BLaER1 (cell line): ENCODE measurements around the gene HNMT.

ENCODE experiments used
- H3K27ac ChIP-seq: shearing (Covaris generic); formaldehyde crosslinking; 2 replicates; pipeline ENCODE4 v1.8.1; 2022
- H3K27me3 ChIP-seq: shearing (Covaris generic); formaldehyde crosslinking; 2 replicates; pipeline ENCODE4 v1.8.1; 2022
- H3K36me3 ChIP-seq: shearing (Covaris generic); formaldehyde crosslinking; 2 replicates; pipeline ENCODE4 v1.8.1; 2022
- H3K4me1 ChIP-seq: shearing (Covaris generic); formaldehyde crosslinking; 2 replicates; pipeline ENCODE4 v1.8.1; 2022
- H3K4me2 ChIP-seq: shearing (Covaris generic); formaldehyde crosslinking; 2 replicates; pipeline ENCODE4 v1.8.1; 2022
- H3K4me3 ChIP-seq: shearing (Covaris generic); formaldehyde crosslinking; 2 replicates; pipeline ENCODE4 v1.8.1; 2022
- H3K9ac ChIP-seq: shearing (Covaris generic); formaldehyde crosslinking; 2 replicates; pipeline ENCODE4 v1.8.1; 2022
- H3K9me3 ChIP-seq: shearing (Covaris generic); formaldehyde crosslinking; 2 replicates; pipeline ENCODE4 v1.8.1; 2022
- H4K20me1 ChIP-seq: shearing (Covaris generic); formaldehyde crosslinking; 2 replicates; pipeline ENCODE4 v1.8.1; 2022
- Cebpa-rat ChIP-seq: shearing (Covaris generic); IDR thresholded peaks from 2 replicates; pipeline ENCODE4 v1.8.1; 2022

HNMT gene

DNA sequence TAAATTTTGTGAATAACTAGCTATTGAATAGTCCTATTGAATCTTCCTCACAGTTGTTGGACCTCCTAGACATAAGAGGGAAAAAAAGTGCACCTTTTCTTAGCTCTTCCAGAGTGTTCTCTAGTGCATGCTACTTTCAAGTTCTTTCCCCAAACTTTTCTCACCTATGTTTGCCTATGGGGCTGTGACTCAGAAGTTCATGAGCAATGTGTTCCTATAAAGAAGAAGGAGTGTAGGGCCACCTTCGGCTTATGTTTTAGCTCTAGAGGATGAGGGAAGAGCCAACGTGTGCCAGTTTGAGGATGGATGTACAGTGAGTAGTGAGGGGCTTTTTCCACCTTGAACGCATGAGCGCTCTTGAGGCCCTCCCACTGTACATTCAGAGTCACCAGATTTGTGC is 27.0 kb upstream of the HNMT start:
- H3K4me1 ChIP-seq, result no peaks in the 10 kb centered on the region
- no peaks in the 10 kb centered on the region for H3K36me3 ChIP-seq

DNA sequence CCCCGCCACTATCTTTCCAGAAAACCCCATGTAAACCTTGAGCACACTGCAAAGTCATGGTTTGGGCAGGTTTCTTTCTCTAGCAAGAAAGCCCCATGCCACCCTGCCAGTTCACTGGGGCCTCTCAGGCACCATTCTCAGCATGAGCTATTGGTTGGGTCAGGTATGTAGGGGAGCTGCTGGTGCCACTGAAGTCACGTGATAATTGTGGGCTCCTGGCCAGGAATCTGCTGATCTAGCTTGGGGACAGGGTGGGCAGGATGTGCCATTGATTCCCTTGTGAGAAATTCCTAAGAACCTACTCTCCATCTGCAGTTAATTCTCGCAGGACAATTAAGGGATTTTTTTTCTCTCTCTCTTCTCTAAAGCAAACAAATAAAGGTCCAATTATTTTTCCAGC is 26.5 kb upstream of the HNMT start:
- H3K9ac ChIP-seq, result no peak overlapping the region
- no peaks in the 10 kb centered on the region for H3K9me3 ChIP-seq
- no peaks in the 10 kb centered on the region for H3K36me3 ChIP-seq
- H4K20me1 ChIP-seq, result no peaks in the 10 kb centered on the region
- H3K4me2 ChIP-seq, result no peak overlapping the region
- H3K27me3 ChIP-seq, result no peaks in the 10 kb centered on the region
- H3K4me3 ChIP-seq, result no peak overlapping the region
- no peak for TF ChIP-seq Cebpa-rat
- no peak overlapping the region for H3K27ac ChIP-seq
- no peaks in the 10 kb centered on the region for H3K4me1 ChIP-seq

More for the DNA sequence above, 27.0 kb upstream of the HNMT start:
- Histone ChIP-seq H3K4me2 (no peak overlapping the region), H4K20me1 (no peaks in the 10 kb centered on the region), H3K9me3 (no peaks in the 10 kb centered on the region), H3K4me3 (no peak overlapping the region), H3K9ac (no peak overlapping the region), H3K27ac (no peak overlapping the region), H3K27me3 (no peaks in the 10 kb centered on the region)
- no peak for TF ChIP-seq Cebpa-rat

DNA sequence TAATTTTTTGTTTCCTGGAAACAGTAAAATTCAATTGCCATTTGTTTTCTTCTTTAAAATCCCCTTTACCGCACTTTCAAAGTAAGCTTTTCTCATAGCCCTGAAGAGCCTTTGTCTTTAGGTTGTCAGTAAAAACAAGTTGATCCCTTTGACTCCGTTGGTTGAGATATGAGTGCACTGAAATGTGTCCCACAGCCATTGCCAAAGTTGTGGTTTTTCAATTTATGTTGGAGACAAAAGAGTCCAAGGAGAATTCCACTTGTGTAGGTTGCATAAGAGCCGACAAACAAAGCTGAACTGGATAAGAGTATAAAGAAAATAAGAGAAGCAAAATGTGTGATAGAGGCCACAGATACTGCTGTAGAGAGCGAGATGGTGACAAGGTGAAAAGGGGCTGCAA is 26.1 kb upstream of the HNMT start:
- TF ChIP-seq Cebpa-rat, result no peak

DNA sequence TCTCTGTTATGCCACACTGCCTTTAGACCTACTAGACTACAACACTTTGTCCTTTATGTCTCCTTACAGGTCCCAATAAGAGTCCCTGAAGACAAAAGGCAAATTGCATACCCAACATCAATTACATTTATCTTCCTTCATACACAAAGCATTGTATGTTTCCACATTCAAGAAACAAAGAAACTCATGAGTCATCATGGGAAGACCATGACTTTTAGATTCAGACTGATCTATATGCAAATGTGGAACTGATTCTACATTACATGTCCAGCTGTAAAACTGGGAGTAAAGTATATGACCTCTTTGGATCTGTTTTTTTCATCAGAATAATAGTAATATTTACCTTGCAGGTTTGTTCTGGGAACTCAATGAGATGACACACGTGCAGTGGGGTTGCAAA is 25.2 kb upstream of the HNMT start:
- H3K4me1 ChIP-seq, result no peaks in the 10 kb centered on the region
- H4K20me1 ChIP-seq, result no peaks in the 10 kb centered on the region
- H3K4me2 ChIP-seq, result no peak overlapping the region
- TF ChIP-seq Cebpa-rat, result no peak
- no peaks in the 10 kb centered on the region for H3K27me3 ChIP-seq
- H3K36me3 ChIP-seq, result no peaks in the 10 kb centered on the region
- H3K9ac ChIP-seq, result no peak overlapping the region
- no peak overlapping the region for H3K4me3 ChIP-seq
- H3K27ac ChIP-seq, result no peak overlapping the region
- H3K9me3 ChIP-seq, result no peaks in the 10 kb centered on the region

More for the DNA sequence above, 26.1 kb upstream of the HNMT start:
- Histone ChIP-seq H3K36me3 (no peaks in the 10 kb centered on the region), H3K4me1 (no peaks in the 10 kb centered on the region), H3K27ac (no peak overlapping the region), H4K20me1 (no peaks in the 10 kb centered on the region), H3K4me2 (no peak overlapping the region), H3K4me3 (no peak overlapping the region), H3K27me3 (no peaks in the 10 kb centered on the region), H3K9ac (no peak overlapping the region), H3K9me3 (no peaks in the 10 kb centered on the region)

DNA sequence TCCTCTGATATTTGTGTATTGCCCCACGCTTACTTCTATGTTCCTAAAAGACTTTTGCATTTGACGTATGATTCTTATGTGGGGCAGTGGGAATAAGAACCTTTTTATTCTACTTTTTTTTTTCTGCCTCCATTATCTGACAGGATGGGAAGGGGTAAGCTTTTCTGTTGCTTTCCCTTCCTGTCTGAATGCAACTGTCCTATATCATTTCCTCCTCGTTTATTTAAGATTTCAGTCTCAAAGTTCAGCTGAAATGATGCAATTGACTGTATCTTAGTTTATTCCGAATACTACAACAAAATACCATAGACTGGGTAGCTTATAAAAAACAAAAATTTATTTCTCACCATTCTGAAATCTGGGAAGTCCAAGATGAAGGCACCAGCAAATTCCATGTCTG is 24.1 kb upstream of the HNMT start:
- Histone ChIP-seq H3K27me3 (no peaks in the 10 kb centered on the region), H3K4me1 (no peaks in the 10 kb centered on the region), H3K36me3 (no peaks in the 10 kb centered on the region), H3K9ac (no peak overlapping the region), H3K27ac (no peak overlapping the region), H3K4me2 (no peak overlapping the region), H4K20me1 (no peaks in the 10 kb centered on the region), H3K4me3 (no peak overlapping the region), H3K9me3 (no peaks in the 10 kb centered on the region)
- TF ChIP-seq Cebpa-rat, result no peak

DNA sequence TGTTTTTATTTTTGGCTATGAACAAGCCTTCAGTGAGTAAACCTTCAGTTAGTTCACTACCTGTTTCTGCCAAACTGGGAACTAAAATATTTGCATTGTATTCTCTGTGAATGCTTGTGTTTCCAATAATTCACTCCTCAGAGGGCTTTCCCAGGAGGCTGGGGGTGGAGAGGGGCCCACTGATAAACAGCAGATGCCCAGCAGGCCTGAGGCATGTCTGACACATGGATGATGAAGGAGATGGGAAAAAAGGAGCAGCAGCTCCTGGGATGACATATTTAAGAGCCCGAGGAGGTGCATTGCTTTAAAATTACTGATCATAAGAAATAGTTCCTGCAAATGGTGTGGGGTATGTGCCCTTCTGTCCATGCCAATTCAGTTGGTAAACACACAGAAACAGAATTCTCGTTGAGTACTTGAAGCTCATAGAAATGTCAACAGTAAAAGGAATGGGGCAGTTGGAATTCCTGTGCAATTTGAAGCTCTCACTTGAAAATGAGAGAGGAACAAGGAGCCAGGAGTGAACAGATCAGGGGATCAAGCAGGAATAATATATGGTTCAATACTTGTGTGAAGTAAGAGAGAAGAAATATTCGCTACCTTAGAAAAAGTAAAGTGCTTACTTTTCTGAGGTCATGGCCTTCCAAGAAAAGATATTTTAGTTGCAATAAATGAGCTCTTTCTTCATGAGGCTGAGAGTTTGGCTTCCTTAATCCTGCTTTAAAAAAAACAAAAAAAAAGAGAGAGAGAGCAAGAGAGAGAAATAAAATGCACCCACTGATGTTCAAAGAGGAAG is 22.0 kb upstream of the HNMT start:
- H3K27me3 ChIP-seq, result no peaks in the 10 kb centered on the region
- no peaks in the 10 kb centered on the region for H3K9me3 ChIP-seq

DNA sequence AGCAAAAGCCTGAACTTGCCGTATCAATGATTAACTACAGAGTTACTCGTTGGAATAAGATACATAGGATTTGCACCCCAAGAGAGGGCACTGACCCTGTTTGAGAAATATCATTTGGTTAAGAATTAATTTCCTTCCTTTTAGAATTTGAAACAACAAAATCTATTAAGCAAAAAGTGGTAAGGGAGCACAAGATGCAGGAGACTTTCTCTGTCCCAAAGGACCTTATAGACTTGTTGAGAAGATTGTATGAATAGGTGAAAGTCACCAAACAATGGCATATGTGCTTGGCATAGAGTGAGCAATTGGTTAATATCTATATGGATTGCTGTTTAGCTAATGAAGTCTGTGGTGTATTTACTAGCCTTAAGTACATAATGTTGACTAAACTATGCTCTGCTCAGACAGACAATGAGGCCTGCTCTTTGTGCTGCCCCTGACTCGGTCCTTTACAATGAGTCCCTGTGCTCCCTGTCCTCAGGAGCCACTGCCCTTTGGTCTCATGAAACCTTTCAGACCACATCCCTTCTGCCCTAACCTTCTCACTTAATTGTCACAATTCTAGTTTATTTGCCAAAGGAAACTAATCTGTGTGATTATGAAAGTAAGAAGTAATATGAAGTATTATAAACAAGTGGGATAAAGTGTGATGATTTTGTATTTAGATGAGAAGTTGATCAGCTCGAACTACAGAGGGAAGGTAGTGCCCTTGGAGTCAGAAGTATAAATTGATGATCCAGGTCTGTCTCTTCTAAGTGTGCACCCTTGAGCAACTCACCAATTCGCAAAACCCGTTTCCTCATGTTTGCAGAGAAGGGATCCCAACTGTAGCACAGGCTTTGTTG is 21.2 kb upstream of the HNMT start:
- no peak for TF ChIP-seq Cebpa-rat
- Histone ChIP-seq H3K4me2 (no peak overlapping the region), H3K27me3 (no peaks in the 10 kb centered on the region), H3K9ac (no peak overlapping the region), H3K4me3 (no peak overlapping the region), H3K27ac (no peak overlapping the region), H3K4me1 (no peaks in the 10 kb centered on the region), H3K36me3 (no peaks in the 10 kb centered on the region), H4K20me1 (no peaks in the 10 kb centered on the region), H3K9me3 (no peaks in the 10 kb centered on the region)

More for the DNA sequence above, 22.0 kb upstream of the HNMT start:
- Histone ChIP-seq H3K4me1 (no peaks in the 10 kb centered on the region), H4K20me1 (no peaks in the 10 kb centered on the region), H3K4me3 (no peak overlapping the region), H3K36me3 (no peaks in the 10 kb centered on the region), H3K9ac (no peak overlapping the region), H3K4me2 (no peak overlapping the region), H3K27ac (no peak overlapping the region)
- no peak for TF ChIP-seq Cebpa-rat

DNA sequence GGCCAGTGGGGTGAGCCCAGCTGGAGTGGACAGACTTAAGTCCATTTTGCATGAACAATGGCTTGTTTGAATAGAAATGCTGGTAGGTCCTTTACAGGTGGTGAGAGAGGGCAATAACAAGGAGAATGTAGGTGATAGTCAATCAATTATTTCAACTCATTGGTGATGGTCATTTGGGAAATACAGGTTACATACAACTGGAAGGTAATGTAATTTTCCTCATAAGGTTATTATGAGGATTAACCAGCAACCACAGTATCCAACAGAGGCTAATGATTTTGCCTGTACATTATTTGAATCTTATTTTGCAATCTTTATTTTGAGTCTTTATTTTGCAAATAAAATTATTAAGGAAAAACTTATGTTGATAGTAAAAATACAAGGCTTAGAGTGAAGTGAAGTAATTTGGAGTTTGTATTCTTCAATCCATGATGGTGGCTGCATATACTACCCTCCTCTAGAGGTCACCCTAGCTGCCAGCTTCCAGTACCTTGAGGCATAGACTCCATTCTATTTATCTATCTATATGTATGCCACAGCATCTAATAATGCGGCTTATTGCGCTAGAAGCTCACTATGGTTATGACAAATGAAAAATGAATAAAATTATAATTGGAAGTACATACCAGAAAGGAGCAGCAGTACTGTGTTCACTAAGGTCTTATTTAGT is 20.5 kb upstream of the HNMT start:
- H3K4me3 ChIP-seq, result no peak overlapping the region
- H3K4me2 ChIP-seq, result no peak overlapping the region
- no peaks in the 10 kb centered on the region for H3K27me3 ChIP-seq
- no peak overlapping the region for H3K27ac ChIP-seq
- no peaks in the 10 kb centered on the region for H3K4me1 ChIP-seq
- no peak overlapping the region for H3K9ac ChIP-seq
- TF ChIP-seq Cebpa-rat, result no peak
- H3K9me3 ChIP-seq, result no peaks in the 10 kb centered on the region
- H3K36me3 ChIP-seq, result no peaks in the 10 kb centered on the region
- H4K20me1 ChIP-seq, result no peaks in the 10 kb centered on the region

DNA sequence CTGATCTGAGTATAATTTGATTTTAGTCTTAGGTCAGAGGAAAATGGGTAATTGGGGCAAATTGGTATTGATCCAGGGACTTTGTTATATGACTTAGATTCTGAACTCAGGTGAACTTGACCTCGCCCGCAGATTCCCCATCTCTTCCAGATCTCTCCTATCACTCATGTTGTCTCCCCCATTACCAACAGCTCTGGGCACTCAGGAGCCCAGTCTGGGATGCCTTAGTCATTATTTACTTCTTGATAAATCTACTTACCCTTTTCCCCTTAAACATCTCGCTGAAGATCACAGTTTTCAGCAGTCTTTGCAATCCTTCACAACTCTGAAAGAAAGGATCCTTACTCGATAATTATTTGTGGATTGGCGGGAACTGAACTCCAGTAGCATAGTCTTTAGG is 19.6 kb upstream of the HNMT start:
- Histone ChIP-seq H3K36me3 (no peaks in the 10 kb centered on the region), H3K4me2 (no peak overlapping the region), H3K9ac (no peak overlapping the region), H3K4me3 (no peak overlapping the region), H3K9me3 (no peaks in the 10 kb centered on the region), H3K4me1 (no peaks in the 10 kb centered on the region), H3K27me3 (no peaks in the 10 kb centered on the region), H4K20me1 (no peaks in the 10 kb centered on the region), H3K27ac (no peak overlapping the region)
- no peak for TF ChIP-seq Cebpa-rat

DNA sequence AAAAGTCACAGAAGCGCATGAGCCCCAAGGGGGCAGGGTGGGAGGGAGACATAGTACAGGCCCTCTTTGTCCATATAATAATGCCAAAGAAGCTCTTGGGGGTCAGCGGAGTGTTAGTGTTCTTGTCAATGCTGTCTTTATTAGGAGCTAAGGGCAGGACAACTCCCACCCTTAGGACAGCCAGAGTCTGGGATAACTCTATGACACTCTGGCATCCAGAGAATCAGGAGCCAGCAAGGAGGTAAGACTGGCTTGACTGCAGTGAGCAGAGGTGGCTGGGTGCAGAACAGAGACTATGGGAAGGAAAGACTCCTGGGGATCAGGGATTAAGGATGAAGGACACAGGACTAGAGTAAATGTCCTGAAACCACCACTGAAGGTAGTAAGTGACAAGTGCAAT is 19.0 kb upstream of the HNMT start:
- no peaks in the 10 kb centered on the region for H4K20me1 ChIP-seq
- no peaks in the 10 kb centered on the region for H3K27me3 ChIP-seq
- TF ChIP-seq Cebpa-rat, result no peak
- H3K27ac ChIP-seq, result no peak overlapping the region
- no peak overlapping the region for H3K4me3 ChIP-seq
- no peaks in the 10 kb centered on the region for H3K9me3 ChIP-seq
- H3K9ac ChIP-seq, result no peak overlapping the region
- H3K4me2 ChIP-seq, result no peak overlapping the region
- H3K36me3 ChIP-seq, result no peaks in the 10 kb centered on the region
- no peaks in the 10 kb centered on the region for H3K4me1 ChIP-seq
